ENCODE measurements around the gene XPNPEP3. TPM values are rescaled to one million over a fixed set of nuclear protein-coding genes. Genes with fewer than 3 reads are reported as not detected.
"Not testable (repeated sequence)": the region's sequence is repeated elsewhere in the genome, so short reads cannot be mapped to it uniquely, and the experiment has no call there.

XPNPEP3 gene
- total RNA-seq, 1 donor from 2014 or later: 5.5 TPM

DNA sequence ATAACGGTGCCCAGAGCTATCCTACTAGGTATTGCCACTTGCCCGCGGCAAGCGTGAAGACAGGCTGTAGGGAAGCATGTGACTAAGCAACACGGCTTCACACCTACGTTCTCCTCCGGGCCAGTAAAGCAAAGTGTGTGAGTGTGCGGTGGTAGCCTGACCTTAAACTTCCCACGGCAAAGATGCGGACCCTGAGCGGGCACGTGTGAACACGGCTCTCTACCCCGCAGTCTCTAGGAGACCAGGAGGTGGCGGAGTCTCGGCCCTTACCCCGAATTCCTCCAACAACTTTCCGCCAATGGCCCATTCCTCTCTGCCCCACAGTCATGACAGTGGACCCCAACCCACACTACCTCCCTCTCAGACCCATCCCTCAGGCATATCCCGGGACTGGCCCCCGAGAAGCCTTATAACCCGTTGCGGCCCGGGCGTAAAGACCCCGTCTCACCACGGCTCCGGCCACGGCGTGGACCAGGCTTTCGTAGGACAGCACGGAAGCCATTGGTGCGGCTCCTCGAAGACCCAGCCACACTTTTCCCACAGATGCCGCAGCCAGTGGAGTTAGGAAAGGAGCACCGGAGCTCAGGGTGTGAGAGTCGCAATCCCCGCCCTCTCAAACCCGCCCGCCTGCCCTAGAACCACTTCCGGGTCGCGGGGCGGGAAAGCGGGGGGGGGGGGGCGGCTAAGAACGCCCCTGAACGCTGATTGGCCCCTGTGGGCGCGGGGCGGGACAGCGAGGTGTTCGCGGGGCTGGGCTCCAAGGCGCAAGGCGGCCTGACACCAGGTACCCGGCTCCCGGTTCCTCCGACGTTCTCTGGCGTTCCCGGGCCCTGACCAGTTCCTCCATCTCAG is 38.0 kb upstream of the XPNPEP3 start, which contains the start of gene SLC25A17:
TSS of gene SLC25A17 (minus strand) at position 600 of the 852 bp plus-strand sequence. CDS start at position 502, 98 bp downstream.
- DNase-seq (ENCODE audit: low read depth) (peak; percentile 69), FAIRE-seq (no peak)
- Histone ChIP-seq H3K36me3 (ENCODE audit: control insufficient read depth, insufficient read depth, low read length) (no peaks in the 10 kb centered on the region), H3K4me3 (ENCODE audit: low read depth, low read length) (peak within 1 kb of the TSS; percentile 93), H3K27me3 (ENCODE audit: control insufficient read depth, insufficient read depth, low read length) (no peaks in the 10 kb centered on the region)
- peak; percentile 55 for TF ChIP-seq CTCF (IDR thresholded peaks at IDR 0.05; ENCODE audit: insufficient read depth, low read length, severe bottlenecking)

DNA sequence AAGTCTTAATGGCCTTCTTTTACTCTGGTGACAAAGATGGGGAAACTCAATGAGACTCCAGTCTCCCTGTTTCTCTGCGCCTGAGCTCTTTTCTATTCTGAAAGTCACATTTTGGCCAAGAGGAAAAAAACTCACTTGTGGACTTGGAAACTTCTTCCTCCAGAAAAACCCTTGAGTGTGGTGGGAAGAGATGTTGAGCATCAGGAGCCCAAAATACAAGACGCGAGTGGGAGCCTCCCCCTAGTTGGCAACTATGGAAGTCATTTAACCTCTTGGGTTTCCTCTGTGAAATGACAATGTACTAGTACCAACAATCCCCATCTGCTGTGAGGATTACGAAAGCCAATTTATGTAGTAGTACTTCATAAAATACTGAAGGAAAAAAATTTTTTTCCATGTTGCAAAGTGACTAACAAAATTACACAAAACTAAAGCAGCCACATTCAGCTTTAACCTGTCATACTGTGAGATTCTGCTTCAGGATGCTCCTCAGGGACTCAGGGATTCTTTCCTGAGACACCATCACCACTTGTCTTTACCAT is 37.3 kb upstream of the XPNPEP3 start:
- Histone ChIP-seq H3K36me3 (ENCODE audit: control insufficient read depth, insufficient read depth, low read length) (no peaks in the 10 kb centered on the region), H3K4me3 (ENCODE audit: low read depth, low read length) (peak overlapping the region; percentile 93), H3K27me3 (ENCODE audit: control insufficient read depth, insufficient read depth, low read length) (no peaks in the 10 kb centered on the region)
- TF ChIP-seq CTCF (IDR thresholded peaks at IDR 0.05; ENCODE audit: insufficient read depth, low read length, severe bottlenecking): no peak
- FAIRE-seq: no peak
- DNase-seq (ENCODE audit: low read depth): peak; percentile 34

DNA sequence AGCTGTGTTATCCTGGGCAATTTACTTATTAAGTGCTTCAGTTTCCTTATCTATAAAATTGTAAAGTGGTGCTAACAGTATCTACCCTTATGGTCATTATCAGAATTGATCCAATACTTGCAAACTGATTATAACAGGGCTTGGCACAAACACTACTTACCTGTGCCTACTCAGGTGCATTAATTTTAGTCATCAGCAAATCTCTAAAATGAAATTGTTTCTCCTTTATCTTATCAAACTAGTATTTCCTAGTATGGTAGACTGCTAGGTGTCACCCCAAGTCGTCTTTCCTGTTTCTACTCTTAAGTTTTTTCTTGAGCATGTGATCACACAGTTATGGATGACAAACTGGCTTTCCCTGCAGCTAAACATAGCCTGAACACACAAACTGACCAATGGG is 33.5 kb upstream of the XPNPEP3 start:
- TF ChIP-seq CTCF (IDR thresholded peaks at IDR 0.05; ENCODE audit: insufficient read depth, low read length, severe bottlenecking): no peak
- Histone ChIP-seq H3K36me3 (ENCODE audit: control insufficient read depth, insufficient read depth, low read length) (peaks cover 2% of the 10 kb centered on the region), H3K4me3 (ENCODE audit: low read depth, low read length) (no peak overlapping the region), H3K27me3 (ENCODE audit: control insufficient read depth, insufficient read depth, low read length) (no peaks in the 10 kb centered on the region)
- FAIRE-seq (no peak), DNase-seq (ENCODE audit: low read depth) (no peak)

DNA sequence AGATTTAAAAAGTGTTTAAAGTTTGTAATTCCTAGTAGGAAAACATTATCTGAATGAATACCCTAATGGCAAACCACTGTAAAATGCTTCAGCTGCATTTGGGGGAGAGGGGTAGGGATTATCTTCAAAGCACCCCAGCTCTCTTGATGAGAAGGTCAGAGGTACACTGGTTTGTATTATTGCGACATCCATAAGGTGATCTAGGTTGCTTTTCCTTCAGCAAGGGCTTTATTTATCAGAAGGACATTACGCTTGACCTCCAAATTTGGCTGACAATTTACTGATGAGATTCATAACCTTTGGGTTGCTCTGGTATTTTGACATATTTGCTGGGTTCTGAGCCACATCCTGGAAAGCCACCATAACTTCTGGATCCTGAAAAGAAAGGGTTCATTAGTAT is 30.7 kb upstream of the XPNPEP3 start:
- H3K27me3 ChIP-seq (ENCODE audit: control insufficient read depth, insufficient read depth, low read length); FAIRE-seq; H3K4me3 ChIP-seq (ENCODE audit: low read depth, low read length); H3K36me3 ChIP-seq (ENCODE audit: control insufficient read depth, insufficient read depth, low read length); DNase-seq (ENCODE audit: low read depth): not testable (repeated sequence)

GRCh38 chr22:40826984-40827741 is 29.8 kb upstream of the XPNPEP3 start:
- Histone ChIP-seq H3K4me3 (ENCODE audit: low read depth, low read length) (no peak overlapping the region), H3K27me3 (ENCODE audit: control insufficient read depth, insufficient read depth, low read length) (no peaks in the 10 kb centered on the region), H3K36me3 (ENCODE audit: control insufficient read depth, insufficient read depth, low read length) (peaks cover 5% of the 10 kb centered on the region)
- DNase-seq (ENCODE audit: low read depth): no peak
- TF ChIP-seq CTCF (IDR thresholded peaks at IDR 0.05; ENCODE audit: insufficient read depth, low read length, severe bottlenecking): no peak
- no peak for FAIRE-seq

- DNase-seq (ENCODE audit: low read depth) (no peak), FAIRE-seq (no peak)
- no peak for TF ChIP-seq CTCF (IDR thresholded peaks at IDR 0.05; ENCODE audit: insufficient read depth, low read length, severe bottlenecking)
- H3K36me3 ChIP-seq (ENCODE audit: control insufficient read depth, insufficient read depth, low read length): peaks cover 7% of the 10 kb centered on the region
- no peak overlapping the region for H3K4me3 ChIP-seq (ENCODE audit: low read depth, low read length)
- no peaks in the 10 kb centered on the region for H3K27me3 ChIP-seq (ENCODE audit: control insufficient read depth, insufficient read depth, low read length)
Measured at GRCh38 chr22:40829131-40829530, 27.8 kb upstream of the XPNPEP3 start.

Data from bronchial epithelial cell (primary cell).